Ishikawa (cell line): ENCODE measurements around the gene MAP2K6.
A peak's percentile ranks its signal among the peaks of the same experiment; 100 is the strongest.

ENCODE experiments used
- CEBPB ChIP-seq: IDR thresholded peaks from 2 replicates; pipeline ENCODE4 v1.6.1; 2012
- CREB1 ChIP-seq: IDR thresholded peaks from 2 replicates; pipeline ENCODE4 v1.6.1; 2012; ENCODE audit warnings: low read depth
- EGR1 ChIP-seq: IDR thresholded peaks from 2 replicates; pipeline ENCODE4 v1.6.1; 2012
- EP300 ChIP-seq: IDR thresholded peaks from 2 replicates; pipeline ENCODE4 v1.6.1; 2012; ENCODE audit warnings: borderline replicate concordance
- FOXM1 ChIP-seq: IDR thresholded peaks from 2 replicates; pipeline ENCODE4 v1.6.1; 2012; ENCODE audit warnings: low read depth, borderline replicate concordance
- NFIC ChIP-seq: IDR thresholded peaks from 2 replicates; pipeline ENCODE4 v1.6.1; 2012
- RAD21 ChIP-seq: IDR thresholded peaks from 2 replicates; pipeline ENCODE4 v1.6.1; 2012; ENCODE audit warnings: low read depth
- TAF1 ChIP-seq: IDR thresholded peaks from 2 replicates; pipeline ENCODE4 v1.6.1; 2012; ENCODE audit warnings: low read depth, mild to moderate bottlenecking
- TCF12 ChIP-seq: IDR thresholded peaks from 2 replicates; pipeline ENCODE4 v1.6.1; 2012; ENCODE audit warnings: low read depth
- TEAD4 ChIP-seq: IDR thresholded peaks from 2 replicates; pipeline ENCODE4 v1.6.1; 2012
- YY1 ChIP-seq: IDR thresholded peaks from 2 replicates; pipeline ENCODE4 v1.6.1; 2012; ENCODE audit warnings: low read depth
- ZBTB7A ChIP-seq: IDR thresholded peaks from 2 replicates; pipeline ENCODE4 v1.6.1; 2012; ENCODE audit warnings: low read depth
- TF ChIP-seq, protein P1 (sequence below): IDR thresholded peaks from 2 replicates; pipeline ENCODE4 v1.6.1; 2012; ENCODE audit warnings: low read depth, mild to moderate bottlenecking
- TF ChIP-seq, protein P2 (sequence below): IDR thresholded peaks from 2 replicates; pipeline ENCODE4 v1.6.1; 2012
- TF ChIP-seq, protein P3 (sequence below): IDR thresholded peaks from 2 replicates; pipeline ENCODE4 v1.6.1; 2012

Gene MAP2K6

DNA sequence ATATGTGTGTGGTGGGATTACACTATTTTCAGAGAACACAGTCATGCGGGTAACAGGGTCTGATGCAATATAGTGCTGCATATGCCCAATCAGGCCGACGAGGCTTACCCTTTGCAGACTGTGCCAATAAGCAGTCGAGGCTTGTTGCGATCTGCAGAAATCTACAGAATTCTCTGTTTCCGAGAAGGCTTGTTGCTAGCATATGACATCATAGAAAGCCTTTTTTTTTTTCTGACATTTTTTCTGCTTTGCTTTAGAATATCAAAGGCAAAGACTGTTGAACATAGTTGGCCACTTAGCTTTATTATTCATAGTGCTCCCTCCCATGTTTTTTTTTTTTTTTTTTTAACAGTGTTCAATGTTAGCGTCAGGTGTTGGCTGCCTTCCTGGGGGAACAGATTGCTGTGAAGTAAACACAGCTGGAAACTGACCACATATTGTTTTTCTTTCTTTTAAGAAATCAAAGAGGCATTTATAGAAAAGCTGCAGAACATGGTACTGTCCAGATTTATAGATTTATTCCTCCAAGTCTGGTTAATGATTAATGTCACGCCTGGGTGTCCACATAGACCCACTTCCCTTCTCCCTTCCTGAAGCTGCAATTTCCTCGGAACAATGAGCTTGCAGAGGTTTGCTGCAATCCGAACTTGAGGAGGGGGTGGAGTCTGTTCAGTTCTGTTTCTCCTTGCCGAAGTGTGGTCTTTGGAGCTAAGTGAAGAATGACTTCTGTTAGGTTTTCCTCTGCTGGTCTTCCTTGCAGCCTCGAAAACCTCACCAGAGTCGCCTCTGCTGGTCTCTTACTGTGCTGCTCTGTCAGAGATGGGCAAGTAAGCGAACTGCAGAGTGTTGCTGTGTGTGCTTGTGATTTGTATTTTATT, 87.3 kb downstream of the MAP2K6 start:
- TF ChIP-seq TEAD4 = no peak
- TF ChIP-seq, protein P1, sequence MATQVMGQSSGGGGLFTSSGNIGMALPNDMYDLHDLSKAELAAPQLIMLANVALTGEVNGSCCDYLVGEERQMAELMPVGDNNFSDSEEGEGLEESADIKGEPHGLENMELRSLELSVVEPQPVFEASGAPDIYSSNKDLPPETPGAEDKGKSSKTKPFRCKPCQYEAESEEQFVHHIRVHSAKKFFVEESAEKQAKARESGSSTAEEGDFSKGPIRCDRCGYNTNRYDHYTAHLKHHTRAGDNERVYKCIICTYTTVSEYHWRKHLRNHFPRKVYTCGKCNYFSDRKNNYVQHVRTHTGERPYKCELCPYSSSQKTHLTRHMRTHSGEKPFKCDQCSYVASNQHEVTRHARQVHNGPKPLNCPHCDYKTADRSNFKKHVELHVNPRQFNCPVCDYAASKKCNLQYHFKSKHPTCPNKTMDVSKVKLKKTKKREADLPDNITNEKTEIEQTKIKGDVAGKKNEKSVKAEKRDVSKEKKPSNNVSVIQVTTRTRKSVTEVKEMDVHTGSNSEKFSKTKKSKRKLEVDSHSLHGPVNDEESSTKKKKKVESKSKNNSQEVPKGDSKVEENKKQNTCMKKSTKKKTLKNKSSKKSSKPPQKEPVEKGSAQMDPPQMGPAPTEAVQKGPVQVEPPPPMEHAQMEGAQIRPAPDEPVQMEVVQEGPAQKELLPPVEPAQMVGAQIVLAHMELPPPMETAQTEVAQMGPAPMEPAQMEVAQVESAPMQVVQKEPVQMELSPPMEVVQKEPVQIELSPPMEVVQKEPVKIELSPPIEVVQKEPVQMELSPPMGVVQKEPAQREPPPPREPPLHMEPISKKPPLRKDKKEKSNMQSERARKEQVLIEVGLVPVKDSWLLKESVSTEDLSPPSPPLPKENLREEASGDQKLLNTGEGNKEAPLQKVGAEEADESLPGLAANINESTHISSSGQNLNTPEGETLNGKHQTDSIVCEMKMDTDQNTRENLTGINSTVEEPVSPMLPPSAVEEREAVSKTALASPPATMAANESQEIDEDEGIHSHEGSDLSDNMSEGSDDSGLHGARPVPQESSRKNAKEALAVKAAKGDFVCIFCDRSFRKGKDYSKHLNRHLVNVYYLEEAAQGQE = no peak
- no peak for TF ChIP-seq TAF1
- TF ChIP-seq, protein P2, sequence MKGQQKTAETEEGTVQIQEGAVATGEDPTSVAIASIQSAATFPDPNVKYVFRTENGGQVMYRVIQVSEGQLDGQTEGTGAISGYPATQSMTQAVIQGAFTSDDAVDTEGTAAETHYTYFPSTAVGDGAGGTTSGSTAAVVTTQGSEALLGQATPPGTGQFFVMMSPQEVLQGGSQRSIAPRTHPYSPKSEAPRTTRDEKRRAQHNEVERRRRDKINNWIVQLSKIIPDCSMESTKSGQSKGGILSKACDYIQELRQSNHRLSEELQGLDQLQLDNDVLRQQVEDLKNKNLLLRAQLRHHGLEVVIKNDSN = no peak
- TF ChIP-seq CEBPB = 0 out of 2 replicates have a peak, but pooled peaks have one; percentile 35
- TF ChIP-seq NFIC = 0 out of 2 replicates have a peak, but pooled peaks have one; percentile 15
- no peak for TF ChIP-seq YY1

DNA sequence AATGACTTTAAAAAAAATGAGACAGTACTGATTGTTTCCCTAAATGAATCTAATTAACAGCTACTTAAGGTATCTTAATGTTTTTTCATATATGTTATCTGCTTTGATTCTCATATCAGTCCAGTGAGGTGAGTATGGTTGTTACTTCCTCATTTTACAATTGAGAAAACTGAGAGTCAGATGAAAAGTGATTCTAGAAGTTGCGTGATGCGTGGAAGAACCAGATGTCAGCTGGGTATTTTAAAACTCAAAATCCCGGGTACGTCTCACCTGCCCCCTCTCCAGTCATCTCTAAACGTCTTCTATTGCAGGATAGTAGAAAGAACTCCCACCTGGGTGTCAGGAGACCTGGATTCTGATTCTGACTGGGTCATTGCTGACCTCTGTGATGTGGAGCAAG, 89.2 kb downstream of the MAP2K6 start:
- TF ChIP-seq, protein P1 = no peak
- TF ChIP-seq TCF12 (no peak), FOXM1 (no peak), EGR1 (no peak)
- TF ChIP-seq, protein P3, sequence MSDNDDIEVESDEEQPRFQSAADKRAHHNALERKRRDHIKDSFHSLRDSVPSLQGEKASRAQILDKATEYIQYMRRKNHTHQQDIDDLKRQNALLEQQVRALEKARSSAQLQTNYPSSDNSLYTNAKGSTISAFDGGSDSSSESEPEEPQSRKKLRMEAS = no peak

DNA sequence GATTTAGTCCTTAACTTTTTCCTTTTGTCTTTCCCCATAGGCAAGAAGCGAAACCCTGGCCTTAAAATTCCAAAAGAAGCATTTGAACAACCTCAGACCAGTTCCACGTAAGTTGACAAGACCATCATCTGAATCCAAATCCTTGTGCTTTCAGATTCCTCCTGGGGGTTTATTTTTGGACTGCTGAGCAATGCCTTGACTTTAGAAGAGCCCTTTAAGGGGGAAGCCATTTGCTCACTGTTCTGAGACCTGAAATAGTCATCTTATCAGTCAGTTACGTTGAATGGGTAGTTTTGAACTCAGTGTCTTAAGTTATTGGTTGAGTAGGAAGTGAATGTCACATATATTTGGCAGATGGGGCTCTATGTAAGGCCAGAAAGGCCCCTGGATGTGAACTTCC, 91.2 kb downstream of the MAP2K6 start:
- TF ChIP-seq YY1 = no peak
- TF ChIP-seq EGR1 = no peak
- TF ChIP-seq TEAD4 = no peak
- TF ChIP-seq, protein P3 = no peak
- no peak for TF ChIP-seq TCF12
- TF ChIP-seq NFIC = no peak

DNA sequence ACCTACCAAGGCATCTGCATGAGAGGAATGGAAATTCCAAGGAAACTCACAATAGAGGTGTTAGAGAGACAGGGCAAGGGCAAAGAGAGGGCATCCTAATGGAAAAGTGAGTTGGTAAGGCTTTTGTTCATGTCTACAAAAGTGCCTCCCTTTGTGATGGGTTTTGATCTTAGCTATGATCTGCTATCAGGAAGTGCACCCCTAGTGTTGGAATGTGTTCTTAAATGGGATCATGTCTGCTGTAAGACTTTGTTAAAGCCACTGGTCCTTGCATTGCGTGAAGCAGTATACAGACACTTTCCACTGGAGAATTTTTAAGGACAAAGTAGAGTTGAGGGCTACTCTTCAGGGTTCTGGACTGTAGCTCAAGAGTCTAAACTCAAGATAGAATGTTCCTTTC, 92.0 kb downstream of the MAP2K6 start:
- peak; percentile 55 for TF ChIP-seq TEAD4
- TF ChIP-seq, protein P3 = no peak

DNA sequence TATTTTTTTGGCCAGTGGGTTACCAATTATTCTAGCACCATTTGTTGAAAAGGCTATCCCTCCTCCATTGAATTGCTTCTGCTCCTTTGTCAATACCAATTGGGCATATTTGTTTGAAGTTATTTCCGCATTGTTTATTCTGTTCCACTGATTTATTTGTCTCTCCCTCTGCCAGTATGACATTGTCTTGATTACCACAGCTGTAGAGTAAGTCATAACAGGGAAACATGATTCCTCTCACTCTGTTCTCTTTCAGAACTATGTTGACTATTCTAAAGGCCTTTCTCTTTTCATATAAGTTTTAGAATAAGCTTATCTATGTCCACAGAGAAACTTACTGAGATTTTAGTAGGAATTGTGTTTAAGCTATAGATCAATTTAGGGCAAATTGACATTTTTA, 94.3 kb downstream of the MAP2K6 start:
- TF ChIP-seq ZBTB7A (no peak), EP300 (no peak), FOXM1 (no peak), YY1 (no peak), CREB1 (no peak), TCF12 (no peak), TAF1 (no peak), RAD21 (no peak), TEAD4 (no peak), CEBPB (no peak), NFIC (no peak), EGR1 (no peak)
- TF ChIP-seq, protein P3 = no peak
- TF ChIP-seq, protein P2 = no peak
- TF ChIP-seq, protein P1 = no peak
